IPS DF 4.7 (cell line): Measurements from ENCODE around the gene GAS2.

ENCODE experiments used
- DNase-seq: peaks from one replicate; pipeline ENCODE4 v3.0.0-alpha.2; 2013; ENCODE audit warnings: low spot score; ENCODE audit errors: extremely low read depth

GAS2 gene

DNA sequence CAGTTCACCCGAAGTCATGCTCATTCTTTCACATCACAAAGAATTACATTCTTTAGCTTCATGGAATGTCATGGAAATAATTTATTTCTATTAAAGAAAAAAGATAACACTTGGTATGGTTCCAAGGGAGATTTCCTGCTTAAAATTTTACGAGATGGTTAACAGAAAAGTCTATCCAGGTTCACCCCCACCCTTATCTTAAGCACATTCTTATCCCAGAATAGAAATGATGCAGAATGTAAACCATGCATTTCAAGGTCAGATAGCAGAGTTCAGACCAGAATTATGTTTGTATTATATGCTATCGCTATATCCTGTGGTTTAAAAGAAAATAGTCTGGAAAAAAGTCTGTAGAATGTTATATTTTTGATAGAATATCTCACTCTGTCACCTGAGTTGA lies 58.7 kb downstream of the GAS2 start:
- no peak for DNase-seq

- no peak for DNase-seq
Observed at GRCh38 chr11:22728600-22729389, 62.4 kb downstream of the GAS2 start.

GRCh38 chr11:22730319-22730718 lies 63.9 kb downstream of the GAS2 start:
- no peak for DNase-seq

DNA sequence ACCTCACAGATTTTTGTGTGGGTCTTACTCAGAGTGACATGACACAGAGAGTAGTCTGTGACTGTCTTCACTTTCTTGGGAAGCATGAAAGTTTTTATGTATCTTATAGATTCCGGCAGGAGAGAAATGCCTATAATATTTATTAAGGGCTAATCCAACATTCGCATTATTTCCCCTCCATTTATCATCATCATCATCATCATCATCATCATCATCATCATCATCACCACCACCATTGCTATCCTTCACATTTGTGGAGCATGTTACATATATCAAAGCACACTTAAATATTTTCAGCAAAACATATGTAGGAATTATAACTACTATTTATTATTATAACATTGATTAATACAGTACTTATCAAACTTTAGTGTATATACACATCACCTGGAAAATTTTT lies 66.2 kb downstream of the GAS2 start:
- no peak for DNase-seq

- no peak for DNase-seq
Observed at GRCh38 chr11:22733475-22734248, 67.3 kb downstream of the GAS2 start.

DNA sequence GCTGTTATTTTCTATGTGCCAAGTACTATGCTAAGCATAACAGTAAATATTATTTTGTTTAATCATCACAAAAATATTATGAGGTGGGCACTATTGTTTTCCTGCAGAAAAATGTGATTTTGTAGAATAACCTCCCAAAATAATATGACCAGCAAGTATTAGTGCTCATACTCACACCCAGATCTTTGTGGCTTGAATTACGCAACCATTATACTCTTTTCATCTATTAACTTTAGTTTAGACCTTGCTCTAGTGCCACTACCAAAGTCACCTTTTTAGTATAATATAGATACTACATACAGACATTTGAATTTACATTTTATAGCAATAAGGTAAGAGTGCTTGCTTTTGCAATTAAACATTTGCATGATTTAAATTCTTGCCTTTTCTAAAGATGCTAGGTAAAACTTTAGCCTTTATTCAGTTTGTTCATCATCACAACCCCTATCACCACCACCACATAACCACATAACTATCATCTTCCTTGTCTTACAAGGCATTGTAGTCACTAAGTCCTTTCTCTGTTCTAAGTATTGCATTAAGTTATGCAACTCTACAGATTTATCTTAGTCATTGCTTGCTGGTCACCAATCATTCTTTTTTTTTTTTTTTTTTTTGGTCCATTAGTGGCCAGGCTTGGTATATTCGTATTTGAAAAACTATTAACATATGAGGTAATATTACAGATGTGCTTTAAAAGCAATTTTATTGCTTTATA lies 68.4 kb downstream of the GAS2 start:
- DNase-seq = no peak

DNA sequence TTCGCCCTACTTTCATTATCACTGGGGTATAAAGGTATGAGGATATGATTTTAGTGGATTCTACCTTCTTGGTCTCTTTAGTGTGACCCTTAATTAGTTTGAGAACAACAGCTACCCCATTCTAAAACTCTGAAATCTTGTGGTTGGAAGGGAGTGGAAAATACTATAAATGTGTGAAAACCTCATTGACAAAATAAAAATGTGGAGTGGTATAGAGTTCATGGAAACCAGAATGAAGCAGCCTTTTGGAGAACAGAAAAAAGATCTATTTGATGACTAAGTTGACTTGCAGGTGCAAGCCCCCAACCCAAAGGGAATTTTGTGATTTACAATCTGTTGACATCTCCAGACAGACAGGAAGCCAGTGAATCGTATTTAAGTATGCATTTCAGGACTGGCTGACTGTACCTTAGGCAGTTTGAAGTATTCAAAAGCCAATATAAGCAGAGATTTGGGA lies 75.8 kb downstream of the GAS2 start:
- DNase-seq = no peak

- DNase-seq = no peak
Observed at GRCh38 chr11:22749536-22749935, 83.1 kb downstream of the GAS2 start.

DNA sequence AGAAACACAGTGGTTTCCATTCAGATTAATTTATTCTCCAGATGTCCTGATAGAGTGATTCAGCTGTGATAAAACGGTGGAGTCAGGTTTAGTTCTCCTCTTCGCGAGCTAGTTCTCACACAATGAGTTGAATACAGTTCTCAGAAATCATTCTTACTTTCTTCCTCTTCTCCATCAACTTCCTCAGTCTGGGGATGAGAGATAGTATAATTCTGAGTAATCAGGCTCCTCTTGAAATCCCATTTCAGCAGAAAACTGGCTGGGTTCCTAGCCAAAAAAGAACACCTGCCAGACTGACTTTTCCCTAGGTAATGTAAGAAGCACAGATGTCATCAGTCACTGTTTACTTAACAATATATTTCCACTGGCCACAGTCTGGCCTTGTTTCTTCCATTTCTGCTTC lies 86.5 kb downstream of the GAS2 start:
- DNase-seq = no peak

- no peak for DNase-seq
Observed at GRCh38 chr11:22753416-22753815, 87.0 kb downstream of the GAS2 start.

DNA sequence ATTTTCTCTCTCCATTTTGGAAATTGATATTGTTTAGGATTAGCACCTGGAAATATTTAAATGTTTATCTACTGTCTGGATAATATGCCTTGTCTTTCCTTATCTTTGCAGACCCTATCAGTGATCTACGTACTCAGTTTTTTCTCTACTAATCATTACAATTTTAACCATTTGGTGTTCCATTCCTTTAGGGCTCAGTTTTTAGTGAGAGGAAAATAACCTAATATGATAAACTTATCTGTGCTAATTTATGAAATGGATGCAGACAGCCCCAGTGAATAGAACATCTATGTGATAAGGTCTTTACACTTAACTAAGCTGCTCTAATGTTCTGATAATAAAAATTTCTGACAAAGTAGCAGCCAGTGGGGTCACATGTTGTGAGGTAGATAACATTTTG lies 94.7 kb downstream of the GAS2 start:
- DNase-seq = no peak

DNA sequence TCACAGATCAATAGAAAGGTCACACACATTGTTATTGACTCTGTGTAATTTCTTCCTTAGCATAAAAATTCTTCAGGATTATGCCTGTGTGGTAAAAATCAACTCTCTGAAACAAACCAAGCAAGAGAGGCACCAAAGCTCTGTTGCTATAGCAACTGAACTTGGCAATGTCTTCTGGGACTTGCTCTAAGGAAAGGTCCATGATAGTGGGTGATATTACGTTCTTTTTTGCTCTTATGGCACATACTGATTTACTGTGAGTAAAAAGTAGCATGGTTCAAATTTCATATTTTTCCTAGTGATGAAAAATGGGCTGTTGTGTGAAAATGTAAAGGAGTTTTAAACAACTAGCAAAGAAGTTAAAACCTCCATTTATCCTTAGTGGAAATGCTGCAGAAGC lies 96.8 kb downstream of the GAS2 start:
- DNase-seq = no peak

DNA sequence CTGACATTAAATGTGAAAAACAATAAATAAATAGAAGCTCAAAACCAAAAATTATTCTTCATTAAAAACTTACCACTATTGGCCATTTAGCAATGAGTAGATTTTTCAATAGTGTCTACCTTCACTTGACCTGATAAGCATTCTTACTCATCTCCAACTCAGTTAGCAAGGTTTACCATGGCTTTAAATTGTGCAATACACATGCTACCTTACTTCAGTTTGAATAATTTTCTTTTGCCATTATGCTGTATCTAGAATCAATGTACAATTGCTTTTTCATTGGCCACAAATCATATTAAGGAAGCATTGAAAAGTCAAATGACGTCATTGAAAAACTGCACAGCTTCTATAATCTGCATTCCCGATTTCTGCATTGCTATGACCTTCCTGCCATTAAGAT lies 98.3 kb downstream of the GAS2 start:
- DNase-seq = no peak

DNA sequence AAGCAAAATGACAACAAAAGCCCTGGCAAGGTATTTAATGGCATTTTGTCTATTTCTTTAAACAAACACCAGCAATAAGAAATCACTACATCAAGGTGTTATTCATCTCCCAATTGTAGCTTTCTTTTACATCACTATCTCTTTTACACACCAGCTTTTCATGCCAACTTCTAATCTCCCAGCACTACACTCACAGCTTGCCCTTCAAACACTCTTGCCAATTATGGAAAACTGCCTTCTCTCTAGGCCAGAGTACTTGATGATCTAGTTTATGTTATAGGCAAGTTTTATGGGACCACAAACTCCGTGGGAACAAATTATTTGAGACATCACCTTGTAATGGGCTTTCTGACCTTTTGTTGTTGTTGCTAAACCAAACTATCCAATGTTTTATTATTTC lies 101.9 kb downstream of the GAS2 start:
- DNase-seq = no peak

- DNase-seq = no peak
Observed at GRCh38 chr11:22769081-22769480, 102.7 kb downstream of the GAS2 start.

GRCh38 chr11:22774716-22775115 lies 108.3 kb downstream of the GAS2 start:
- DNase-seq = no peak

GRCh38 chr11:22775248-22775647 lies 108.8 kb downstream of the GAS2 start:
- no peak for DNase-seq

GRCh38 chr11:22778642-22779041 lies 112.2 kb downstream of the GAS2 start:
- no peak for DNase-seq

DNA sequence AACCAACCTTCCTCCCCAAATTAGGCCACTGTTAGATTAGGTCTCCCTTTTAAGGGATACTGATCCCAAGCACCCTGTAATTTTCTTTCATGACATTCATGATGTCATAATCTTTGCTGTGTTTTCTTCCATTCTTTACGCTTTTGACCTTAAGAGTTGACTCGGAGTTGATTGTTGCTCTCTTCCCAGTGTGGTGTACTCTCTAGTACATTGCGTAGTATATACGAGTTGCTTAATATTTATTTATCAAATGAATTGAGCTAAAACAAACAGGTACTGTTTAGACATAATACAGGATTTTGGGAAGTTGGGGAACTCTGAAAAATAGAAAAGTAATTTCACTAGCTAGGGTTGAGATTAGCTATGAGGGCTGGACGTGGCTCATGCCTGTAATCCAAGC lies 113.4 kb downstream of the GAS2 start:
- no peak for DNase-seq

DNA sequence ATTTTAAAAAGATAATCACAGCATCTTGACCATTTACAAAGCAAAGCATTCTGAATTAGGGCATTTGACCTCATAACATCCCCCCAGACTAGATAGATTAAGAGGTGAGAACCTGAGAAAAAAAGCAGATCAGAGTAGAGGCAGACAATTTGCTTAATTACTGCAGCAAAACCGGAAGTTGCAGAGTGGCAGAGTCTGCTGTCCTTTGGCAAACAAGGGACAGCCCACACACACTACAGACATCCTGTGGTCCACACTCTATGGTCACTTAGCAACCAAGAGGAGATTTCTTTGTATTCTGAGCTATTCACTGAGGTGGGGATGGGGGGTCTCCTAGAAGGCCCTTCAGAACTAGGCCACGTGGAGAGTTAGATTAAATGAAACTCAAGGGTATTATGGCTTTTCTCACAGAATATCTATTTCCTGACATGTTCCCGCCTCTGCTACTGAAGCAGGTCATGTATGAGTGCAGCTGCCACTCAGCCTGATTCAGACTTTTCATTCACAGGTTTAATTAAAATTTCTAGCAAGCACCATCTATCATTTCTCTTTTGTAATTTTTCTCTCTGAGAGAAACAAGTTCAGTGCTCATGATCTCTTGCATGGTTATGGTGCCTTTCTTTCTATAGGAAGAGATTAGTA lies 114.7 kb downstream of the GAS2 start:
- DNase-seq = no peak

DNA sequence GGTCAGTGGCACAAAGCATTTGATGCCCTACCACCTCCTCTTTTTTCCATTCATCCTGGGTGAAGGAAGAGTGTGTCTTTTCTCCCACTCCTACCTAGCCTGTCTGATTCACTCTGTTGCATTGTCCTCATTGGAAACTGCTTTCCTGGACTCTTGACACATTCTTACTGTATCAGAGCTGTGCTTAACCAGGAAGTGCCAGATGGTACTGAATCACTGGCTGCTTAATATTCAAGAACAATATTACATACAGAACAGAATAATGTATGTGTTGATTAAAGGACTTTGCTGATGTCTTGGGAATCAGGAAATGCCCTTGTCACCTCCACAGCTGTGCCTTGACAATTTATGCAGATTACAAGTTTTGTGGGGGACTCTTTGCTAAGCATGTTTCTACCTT lies 118.8 kb downstream of the GAS2 start:
- DNase-seq = no peak

GRCh38 chr11:22786475-22786874 lies 120.1 kb downstream of the GAS2 start:
- no peak for DNase-seq
